Measurements from ENCODE around the gene POR.
"Not testable (repeated sequence)": the region's sequence is repeated elsewhere in the genome, so short reads cannot be mapped to it uniquely, and the experiment has no call there.

Gene POR

GRCh38 chr7:75992083-75992755, 77.3 kb downstream of the POR start:
- no peak for DNase-seq (ENCODE audit: low spot score)

- peak; percentile 85 for DNase-seq (ENCODE audit: low spot score)
These were observed 78.9 kb downstream of the POR start for GRCh38 chr7:75993689-75994387.

GRCh38 chr7:75994388-75995051, 79.6 kb downstream of the POR start, which contains the start of gene TMEM120A:
Gene TMEM120A, minus strand, starts transcription at chr7:75994595. Its CDS starts 25 bp downstream, at chr7:75994570.
- peak; percentile 100 for DNase-seq (ENCODE audit: low spot score)

- no peak for DNase-seq (ENCODE audit: low spot score)
These were observed 80.1 kb downstream of the POR start for GRCh38 chr7:75995052-75995471.

- DNase-seq (ENCODE audit: low spot score): no peak
These were observed 81.0 kb downstream of the POR start for GRCh38 chr7:75995996-75996395.

GRCh38 chr7:75996476-75996875, 81.5 kb downstream of the POR start:
- DNase-seq (ENCODE audit: low spot score): no peak

- no peak for DNase-seq (ENCODE audit: low spot score)
These were observed 83.1 kb downstream of the POR start for GRCh38 chr7:75998038-75998437.

- DNase-seq (ENCODE audit: low spot score): no peak
These were observed 85.6 kb downstream of the POR start for GRCh38 chr7:76000566-76000965.

GRCh38 chr7:76002139-76002538, 87.2 kb downstream of the POR start:
- DNase-seq (ENCODE audit: low spot score): no peak

- no peak for DNase-seq (ENCODE audit: low spot score)
These were observed 87.9 kb downstream of the POR start for GRCh38 chr7:76002822-76003221.

- no peak for DNase-seq (ENCODE audit: low spot score)
These were observed 88.4 kb downstream of the POR start for GRCh38 chr7:76003351-76003750.

GRCh38 chr7:76005004-76005403, 90.0 kb downstream of the POR start:
- not testable (repeated sequence) for DNase-seq (ENCODE audit: low spot score)

- no peak for DNase-seq (ENCODE audit: low spot score)
These were observed 93.3 kb downstream of the POR start for GRCh38 chr7:76008156-76008687.

GRCh38 chr7:76009672-76010600, 95.0 kb downstream of the POR start:
- DNase-seq (ENCODE audit: low spot score): no peak

- peak; percentile 94 for DNase-seq (ENCODE audit: low spot score)
These were observed 96.5 kb downstream of the POR start for GRCh38 chr7:76011442-76011861.

- DNase-seq (ENCODE audit: low spot score): no peak
These were observed 101.4 kb downstream of the POR start for GRCh38 chr7:76016191-76016947.

- DNase-seq (ENCODE audit: low spot score): not testable (repeated sequence)
These were observed 103.6 kb downstream of the POR start for GRCh38 chr7:76018520-76018919.

- peak; percentile 87 for DNase-seq (ENCODE audit: low spot score)
These were observed 105.2 kb downstream of the POR start for GRCh38 chr7:76020031-76020714.

GRCh38 chr7:76022026-76022780, 107.2 kb downstream of the POR start:
- DNase-seq (ENCODE audit: low spot score): no peak

Measured in AG08395 (cell line).